ENCODE measurements around the gene TRIM10.

Gene TRIM10

GRCh38 chr6:30160785-30161531 is at the start of gene TRIM10:
TSS of gene TRIM10 (minus strand) at chr6:30161211. CDS start at chr6:30160858, 353 bp downstream.
- no peak for DNase-seq (ENCODE audit: low read depth in 2 of 2, low spot score in 1 of 2)

- no peak for DNase-seq (ENCODE audit: low read depth in 2 of 2, low spot score in 1 of 2)
These were observed 46.7 kb upstream of the TRIM10 start for GRCh38 chr6:30207619-30208295.

GRCh38 chr6:30206799-30207618 is 46.0 kb upstream of the TRIM10 start:
- DNase-seq (ENCODE audit: low read depth in 2 of 2, low spot score in 1 of 2): no peak

DNA sequence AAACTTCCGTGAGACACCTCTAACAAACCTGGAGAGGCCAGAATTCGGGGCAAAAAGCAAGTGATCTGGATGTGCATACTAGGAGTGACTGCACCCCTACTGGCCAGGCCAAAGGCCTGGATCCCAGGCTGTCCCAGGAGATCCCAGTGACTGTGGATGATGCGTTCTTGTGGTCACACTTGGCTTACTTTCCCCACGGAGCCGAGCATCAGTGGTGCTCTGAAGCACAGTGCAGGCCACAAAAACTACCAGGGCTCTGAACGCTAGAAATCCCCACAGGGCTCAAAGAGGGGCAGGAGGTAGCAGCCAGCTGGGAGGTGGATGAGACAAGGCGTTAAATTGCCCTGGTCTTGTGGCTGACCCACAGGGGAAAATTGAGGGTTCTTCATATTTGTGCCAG is 45.1 kb upstream of the TRIM10 start:
- no peak for DNase-seq (ENCODE audit: low read depth in 2 of 2, low spot score in 1 of 2)

DNA sequence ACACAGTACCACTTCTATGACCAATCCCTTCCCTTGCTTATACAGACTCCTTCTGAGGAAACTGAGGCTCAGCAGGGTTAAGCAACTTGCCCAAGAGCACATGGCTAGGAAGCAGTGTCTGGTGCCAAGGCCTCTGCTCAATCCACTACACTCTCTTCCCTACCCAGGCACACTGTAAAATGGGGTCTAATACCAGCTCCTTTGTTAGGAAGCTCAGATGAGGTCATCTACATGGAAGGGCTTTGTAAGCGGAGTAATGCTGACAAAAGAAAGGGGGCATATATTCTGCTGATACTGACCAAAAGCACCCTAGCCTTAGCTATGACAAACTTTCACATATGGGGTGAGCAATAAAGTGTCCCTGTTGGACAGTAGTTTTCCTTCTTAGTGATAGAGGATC is 43.1 kb upstream of the TRIM10 start:
- no peak for DNase-seq (ENCODE audit: low read depth in 2 of 2, low spot score in 1 of 2)

DNA sequence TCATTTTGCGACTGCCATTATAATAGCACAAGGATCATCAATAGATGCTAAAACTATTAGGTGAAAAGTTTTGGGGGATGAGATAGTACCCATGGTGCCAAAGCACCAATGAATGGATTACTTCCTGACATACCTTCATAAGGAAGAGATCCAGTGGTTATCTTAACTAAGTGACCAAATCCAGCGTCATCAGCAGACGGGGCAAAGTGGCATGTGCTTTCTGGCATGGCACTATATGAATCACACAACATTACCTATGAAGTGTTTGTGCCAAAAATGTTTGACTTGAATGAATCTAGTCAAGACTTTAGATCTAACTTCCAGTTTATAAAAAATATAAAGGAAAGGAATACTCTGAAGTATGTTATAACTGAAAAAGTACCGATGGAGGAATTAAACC is 41.4 kb upstream of the TRIM10 start:
- DNase-seq (ENCODE audit: low read depth in 2 of 2, low spot score in 1 of 2): no peak

GRCh38 chr6:30200551-30201281 is 39.7 kb upstream of the TRIM10 start:
- DNase-seq (ENCODE audit: low read depth in 2 of 2, low spot score in 1 of 2): no peak

- no peak for DNase-seq (ENCODE audit: low read depth in 2 of 2, low spot score in 1 of 2)
These were observed 37.4 kb upstream of the TRIM10 start for GRCh38 chr6:30198166-30199084.

GRCh38 chr6:30196376-30196775 is 35.4 kb upstream of the TRIM10 start:
- DNase-seq (ENCODE audit: low read depth in 2 of 2, low spot score in 1 of 2): no peak

DNA sequence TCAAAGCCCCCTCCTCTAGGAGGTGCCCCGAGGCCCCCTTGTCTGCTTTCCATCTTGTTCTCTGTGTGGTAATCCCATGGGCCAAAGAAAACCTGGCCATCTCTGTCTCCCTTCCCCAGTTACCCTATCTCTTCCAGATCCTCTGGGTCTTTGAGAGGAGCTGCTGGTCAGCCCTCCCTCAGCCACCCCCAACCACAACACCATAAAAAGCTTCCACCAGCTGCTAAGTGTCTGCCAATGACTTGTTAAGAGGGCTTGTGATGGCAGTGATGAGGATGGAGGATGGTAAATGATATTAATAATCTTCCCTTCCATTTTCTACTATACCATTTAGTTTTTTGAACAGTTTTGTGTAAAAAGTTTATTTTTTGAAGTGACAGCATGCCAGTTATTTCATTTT is 34.9 kb upstream of the TRIM10 start:
- DNase-seq (ENCODE audit: low read depth in 2 of 2, low spot score in 1 of 2): no peak

DNA sequence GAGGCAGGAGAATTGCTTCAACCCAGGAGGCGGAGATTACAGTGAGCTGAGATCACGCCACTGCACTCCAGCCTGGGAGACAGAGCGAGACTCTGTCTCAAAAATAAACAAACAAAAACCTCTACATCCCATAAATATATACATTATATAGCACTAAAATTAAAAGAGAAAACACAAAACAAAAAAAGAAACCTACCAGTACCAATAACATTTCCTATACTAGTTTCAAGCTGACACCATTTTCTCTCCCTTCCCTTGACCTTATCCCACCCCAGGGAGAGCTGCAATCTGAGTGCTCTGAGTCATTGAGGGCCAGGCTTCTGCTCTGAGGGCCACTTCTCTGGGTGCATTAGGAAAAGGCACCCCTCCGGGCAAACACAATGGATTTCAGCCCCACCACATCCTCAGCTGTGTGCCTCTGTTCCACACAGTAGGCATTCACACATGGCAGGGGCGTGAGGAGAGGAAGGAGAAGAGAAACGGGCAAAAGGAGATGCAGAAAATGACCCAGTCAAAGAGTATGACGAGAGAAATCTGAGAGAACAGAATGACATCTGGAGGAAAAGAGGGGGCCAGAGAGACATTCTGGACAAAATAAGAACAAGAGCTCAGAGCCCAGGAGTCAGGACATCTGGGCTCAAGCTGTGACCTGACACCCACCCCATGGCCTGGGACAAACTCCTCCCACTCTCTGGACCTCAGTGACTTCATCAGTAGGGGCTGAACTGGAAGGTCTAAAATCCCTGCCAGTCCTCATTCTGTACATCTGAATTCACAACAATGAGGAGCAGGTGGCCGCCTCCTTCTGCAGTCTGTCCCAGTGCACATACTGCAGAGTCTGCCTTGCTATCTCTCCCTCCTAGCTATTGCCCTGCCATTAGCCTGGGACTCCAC is 34.0 kb upstream of the TRIM10 start:
- DNase-seq (ENCODE audit: low read depth in 2 of 2, low spot score in 1 of 2): no peak

DNA sequence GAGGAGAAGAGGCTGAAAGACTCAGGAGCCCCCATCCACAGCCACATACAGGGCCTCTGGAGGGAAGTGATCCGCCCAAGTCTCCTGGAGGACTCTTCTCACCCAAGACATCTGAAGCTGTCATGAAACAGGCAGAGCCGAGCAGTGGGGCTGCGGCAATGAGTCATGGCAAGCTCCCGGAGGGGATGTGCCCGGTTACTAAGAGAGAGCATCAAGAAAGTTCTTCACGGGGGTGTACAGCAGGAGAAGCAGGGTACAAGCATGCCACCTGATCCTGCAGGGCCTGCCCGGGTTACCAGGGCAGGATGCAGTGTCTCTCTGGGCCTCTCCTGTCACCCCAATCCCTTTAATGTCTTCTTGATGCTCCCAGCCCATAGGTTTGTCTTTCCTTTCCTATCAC is 31.1 kb upstream of the TRIM10 start:
- DNase-seq (ENCODE audit: low read depth in 2 of 2, low spot score in 1 of 2): no peak

DNA sequence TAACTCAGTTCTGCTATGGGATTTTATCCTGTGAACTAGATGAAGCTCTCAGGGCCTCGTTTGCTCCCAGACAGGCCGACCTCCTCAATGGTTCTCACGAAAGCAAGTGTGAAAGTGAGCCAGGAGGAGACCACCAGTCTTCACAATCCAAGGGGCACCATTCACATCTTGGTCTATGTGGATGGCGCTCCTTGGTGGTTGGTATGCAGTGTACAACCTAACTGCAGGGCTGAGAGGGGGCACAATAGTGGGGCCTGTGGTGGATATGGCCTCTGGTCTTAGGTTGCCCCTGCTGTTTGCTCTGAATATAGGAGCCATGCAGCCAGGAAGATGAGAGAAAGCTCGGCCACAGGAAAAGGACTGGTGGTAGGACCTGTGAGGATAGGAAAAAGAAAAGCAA is 27.5 kb upstream of the TRIM10 start:
- DNase-seq (ENCODE audit: low read depth in 2 of 2, low spot score in 1 of 2): no peak

GRCh38 chr6:30185846-30186484 is 25.0 kb upstream of the TRIM10 start:
- DNase-seq (ENCODE audit: low read depth in 2 of 2, low spot score in 1 of 2): no peak

DNA sequence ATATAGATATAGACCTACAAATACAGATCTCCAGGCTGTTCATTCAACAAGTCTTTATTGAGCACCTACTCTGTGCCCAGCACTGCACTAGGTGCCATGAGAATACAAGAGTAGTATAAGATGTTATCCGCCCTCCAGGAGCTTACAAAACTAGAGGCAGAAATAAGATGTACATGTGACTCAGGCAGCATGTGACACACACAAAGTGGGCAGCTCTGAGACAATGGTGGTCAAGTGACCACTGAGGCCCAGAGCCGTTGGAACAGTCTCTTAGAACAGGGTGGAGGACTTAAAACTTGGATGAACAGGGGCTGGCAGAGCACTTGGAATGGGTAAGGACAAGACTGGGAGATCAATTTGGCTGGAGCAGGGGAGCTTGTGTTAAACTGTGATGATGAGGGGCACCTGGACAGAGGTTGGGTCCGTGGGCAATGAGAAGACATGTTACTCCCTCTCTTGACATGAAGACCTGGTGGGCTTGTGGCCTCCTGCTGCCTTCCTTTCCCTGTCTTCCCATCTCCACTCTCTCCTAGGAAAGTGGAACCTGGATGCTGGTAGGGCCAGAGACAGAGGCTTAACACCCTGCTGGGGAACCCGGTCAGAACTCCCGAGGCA is 23.5 kb upstream of the TRIM10 start:
- no peak for DNase-seq (ENCODE audit: low read depth in 2 of 2, low spot score in 1 of 2)

- no peak for DNase-seq (ENCODE audit: low read depth in 2 of 2, low spot score in 1 of 2)
These were observed 19.1 kb upstream of the TRIM10 start for GRCh38 chr6:30180145-30180544.

GRCh38 chr6:30178837-30179236 is 17.8 kb upstream of the TRIM10 start:
- DNase-seq (ENCODE audit: low read depth in 2 of 2, low spot score in 1 of 2): no peak

DNA sequence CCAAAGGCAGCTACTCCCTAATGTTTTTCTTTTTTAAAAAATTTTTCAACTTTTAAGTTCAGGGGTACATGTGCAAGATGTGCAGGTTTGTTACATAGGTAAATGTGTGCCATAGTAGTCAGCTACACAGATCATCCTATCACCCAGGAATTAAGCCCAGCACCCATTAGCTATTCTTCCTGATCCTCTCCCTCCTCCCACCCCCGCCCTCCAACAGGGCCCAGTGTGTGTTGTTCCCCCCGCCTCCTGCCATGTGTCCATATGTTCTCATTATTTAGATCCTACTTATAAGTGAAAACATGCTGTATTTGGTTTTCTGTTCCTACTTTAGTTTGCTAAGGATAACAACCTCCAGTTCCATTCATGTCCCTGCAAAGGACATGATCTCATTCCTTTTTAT is 14.8 kb upstream of the TRIM10 start:
- no peak for DNase-seq (ENCODE audit: low read depth in 2 of 2, low spot score in 1 of 2)
